ENCODE results near the gene ELFN1.

ELFN1 gene

DNA sequence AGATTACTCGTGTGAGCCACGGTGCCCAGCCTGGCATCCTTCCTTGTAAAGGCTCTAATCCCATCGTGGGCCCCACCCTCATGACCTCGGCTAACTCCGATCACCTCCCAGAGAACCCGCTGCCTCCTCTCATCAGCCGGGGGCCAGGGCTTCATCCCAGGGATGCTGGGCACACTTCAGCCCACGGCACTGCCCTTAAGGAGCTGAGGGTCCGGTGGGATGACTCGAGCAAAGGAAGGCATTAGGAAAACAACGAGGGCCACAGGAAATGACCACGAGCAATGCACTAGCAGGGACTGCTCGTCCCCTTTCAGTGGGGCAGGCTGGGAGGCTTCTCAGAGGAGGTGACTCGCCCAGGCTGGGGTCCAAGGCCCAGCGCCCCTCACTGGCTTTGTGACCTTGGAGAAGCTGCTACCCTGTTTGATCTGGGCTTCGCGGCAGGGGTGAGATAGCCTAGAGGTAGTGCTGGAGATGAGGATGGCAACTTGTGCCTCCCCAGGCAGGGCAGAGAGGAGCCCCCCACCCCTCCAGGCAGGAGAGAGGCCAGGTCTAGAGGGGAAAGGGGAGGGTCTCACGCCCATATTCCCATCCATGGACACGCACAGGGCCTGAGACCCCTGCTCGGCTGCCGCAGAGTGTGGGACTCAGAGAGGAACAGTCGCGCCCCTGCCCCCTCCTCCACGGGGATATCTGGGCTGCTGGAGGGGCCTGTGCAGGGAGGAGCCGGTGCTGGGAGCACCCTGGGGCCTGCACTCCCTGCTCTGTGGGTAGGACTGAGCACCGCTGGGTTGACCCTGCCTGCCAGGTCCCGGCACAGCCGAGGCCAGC lies 26.8 kb downstream of the ELFN1 start:
- DNase-seq, result no peak

DNA sequence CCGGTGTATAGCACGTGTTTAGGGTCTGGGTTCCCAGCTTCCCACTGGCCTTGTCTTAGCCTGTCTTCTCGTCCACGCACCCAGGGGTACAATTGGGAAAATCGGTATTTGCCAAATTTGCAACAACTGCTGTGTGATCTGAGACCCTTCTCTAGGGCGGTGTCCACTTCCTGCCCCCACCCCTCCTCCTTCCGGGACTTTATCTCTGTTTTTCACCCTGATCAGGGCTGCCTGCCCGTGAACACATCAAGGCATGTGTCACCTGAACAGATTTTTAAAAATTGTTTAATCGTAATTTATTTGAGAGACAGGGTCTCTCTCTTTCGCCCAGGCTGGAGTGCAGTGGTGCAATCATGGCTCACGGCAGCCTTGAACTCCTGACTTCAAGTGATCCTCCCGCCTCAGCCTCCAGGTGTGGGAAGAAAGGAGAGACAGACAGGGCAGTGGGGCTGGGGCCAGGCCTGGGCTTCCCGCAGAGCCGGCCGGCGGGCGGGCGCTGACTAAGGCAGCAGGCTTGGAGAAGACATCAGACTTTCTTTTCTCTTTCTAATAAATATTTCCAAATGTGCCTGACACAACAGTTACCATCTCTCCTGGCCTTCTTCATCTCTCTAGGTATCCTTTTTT lies 27.5 kb downstream of the ELFN1 start:
- no peak for DNase-seq

DNA sequence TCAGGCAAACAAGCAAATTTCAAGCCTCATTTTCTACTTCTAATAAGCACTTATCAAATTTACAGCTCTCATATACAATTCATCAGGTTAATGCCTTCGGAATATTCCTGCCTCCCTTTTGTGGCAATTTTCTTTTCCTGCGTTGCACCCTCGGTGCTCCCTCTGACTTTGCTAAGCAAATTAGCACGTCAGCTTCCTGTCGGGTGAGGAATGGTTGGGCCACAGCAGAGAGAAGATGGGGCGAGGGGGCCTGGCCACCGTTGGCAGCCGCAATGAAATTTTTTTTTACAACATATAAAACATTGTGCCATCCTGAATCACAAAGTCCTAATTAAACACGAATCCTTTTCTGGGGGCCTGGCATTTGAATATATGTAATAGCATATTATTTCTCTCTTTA lies 28.1 kb downstream of the ELFN1 start:
- DNase-seq, result no peak

DNA sequence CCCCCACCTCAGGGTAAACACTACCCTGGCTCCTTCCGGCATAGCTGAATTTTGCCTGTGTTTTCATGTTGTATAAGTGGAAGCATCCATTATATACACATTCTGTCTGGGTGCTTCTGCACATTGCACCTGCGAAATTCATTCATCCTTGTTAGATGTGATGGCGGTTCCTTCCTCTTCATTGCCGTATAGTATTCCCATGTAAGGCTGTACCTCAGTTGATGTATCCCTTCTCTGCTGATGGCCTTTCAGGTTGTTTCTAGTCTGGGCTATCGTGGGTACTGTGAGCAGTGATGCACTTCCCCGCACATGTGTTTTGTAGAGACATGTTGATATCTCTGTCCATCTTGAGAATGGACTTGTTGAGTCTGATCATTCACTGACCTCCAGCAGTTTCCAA lies 28.9 kb downstream of the ELFN1 start:
- no peak for DNase-seq

DNA sequence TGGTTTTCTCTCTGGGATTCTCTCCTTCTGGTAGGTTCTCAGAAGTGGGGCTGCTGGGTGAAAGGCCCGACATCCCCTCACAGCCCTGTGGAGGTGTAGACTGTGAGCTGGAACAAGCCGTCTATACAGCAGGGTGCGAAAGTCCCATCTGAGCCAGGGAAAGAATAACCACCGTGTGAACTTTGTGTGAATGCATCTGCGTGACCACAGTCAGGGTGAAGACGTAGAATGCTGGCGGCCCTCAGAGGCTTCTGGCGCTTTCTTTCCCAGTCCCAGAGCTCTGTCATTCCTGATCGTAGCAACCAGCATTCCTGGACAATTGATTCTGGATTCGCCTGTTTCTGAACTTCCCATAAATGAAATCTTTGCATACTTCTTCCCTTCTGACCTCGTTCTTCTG lies 30.0 kb downstream of the ELFN1 start:
- no peak for DNase-seq

DNA sequence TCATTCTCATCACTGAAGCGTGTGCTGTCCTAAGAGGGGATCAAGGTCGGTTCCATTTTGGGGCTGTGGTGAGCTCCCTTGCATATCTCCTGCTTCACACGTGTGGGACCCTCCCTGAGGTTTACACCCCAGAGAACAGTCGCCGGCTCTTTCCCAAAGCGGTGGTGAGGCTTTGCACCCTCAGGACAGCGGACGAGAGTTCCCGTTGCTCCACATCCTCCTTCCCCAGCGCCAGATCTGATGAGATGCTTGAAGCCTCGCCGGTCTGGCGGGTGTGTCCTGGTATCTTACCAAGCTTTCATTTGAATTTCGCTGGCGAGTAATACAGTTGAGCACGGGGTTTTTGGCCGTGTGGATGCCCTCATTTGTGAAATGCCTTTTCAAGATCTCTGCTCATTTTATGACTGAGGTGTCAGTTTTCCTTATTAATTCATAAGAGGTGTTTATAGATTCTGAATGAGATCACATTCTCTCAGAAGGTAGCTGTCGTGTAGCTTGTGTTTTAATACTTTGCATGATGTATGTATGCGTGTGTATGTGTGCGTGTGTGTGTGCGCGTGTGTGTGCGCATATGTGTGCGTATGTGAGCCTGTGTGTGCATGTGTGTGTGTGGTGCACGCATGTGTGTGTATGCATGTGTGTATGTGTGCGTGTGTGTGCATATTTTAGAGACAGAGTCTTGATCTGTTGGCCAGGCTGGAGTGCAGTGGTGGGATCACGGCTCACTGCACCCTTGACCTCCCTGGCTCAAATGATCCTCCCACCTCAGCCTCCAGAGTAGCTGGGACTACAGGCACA lies 30.7 kb downstream of the ELFN1 start:
- DNase-seq, result no peak

DNA sequence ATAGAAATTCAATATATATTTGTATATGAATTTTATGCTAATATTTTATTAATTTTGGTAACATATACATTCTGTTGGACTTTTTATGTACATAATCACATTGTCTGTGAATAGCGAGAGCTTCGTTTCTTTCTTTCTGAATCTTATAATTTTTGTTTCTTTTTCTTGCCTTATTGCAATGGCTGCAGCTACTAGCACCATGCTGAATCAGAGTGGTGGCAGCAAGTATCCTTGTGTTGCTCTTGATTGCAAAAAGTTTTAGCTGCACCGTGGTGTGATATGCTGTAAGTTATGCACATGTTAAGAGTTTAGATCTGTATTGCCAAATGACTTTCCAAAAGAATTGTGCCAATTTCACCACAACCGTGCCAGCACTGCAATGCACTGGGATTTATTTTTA lies 32.6 kb downstream of the ELFN1 start:
- DNase-seq, result no peak

DNA sequence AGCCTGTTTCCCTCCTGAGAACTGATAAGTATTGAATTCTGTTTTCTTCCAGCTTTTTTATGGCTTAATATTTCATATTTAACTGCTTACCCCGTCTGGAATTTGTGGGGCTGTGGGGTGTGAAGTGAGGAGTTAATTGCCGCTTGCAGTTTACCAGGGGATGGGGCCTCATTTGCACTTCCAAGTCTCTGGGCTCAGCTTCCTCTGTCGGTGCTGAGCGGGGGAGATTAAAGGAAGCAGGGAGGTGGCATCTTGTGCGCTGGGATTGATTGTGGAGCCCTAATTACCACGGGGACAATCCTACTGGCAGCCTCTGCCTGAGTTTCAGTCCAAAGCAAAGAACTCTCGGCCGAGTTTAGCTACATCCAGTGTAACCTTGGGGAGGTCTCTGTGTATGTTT lies 33.4 kb downstream of the ELFN1 start:
- DNase-seq, result no peak

DNA sequence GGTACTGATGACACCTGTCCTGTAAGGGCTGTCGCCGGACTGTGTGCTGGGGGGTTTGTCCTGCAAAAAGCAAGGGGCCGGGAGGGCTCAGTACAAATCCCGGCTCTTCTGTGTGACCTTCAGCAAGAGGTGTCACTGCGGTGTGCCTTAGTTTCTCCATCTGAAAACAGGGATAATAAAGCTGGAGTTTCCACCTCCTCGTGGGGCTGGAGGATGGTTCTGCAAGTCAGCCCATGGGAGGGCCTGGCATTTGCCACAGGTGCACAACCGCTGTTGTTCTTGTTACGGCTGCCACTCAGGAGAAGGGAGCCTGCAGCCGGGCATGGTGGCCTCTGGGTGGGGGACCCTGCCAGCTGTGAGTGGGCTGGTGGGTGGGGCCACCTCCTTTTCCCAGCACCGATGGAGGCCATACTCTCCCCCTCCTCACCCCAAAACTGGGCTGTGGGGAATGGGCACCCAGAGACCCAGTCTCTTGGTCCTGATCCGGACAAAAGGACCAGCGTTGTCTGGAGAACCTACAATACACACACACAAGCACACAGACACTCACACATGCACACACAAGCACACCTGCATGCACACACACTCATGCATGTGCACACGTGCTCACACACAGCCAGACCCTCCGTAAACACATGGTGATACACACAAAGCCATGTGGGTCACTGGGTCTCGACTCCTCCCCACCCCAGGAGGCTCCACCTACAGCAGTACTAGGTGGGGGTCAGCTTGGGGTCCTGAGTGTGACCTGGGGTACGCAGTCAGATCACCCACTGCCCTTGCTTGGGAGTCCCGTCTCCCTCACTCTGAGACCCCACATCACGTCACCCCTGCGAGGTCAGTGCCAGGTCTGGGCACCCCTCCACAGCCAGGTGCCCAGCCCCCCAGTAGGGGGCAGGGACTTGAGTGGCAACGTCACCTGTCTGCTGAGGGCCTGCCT lies 34.1 kb downstream of the ELFN1 start:
- no peak for DNase-seq

DNA sequence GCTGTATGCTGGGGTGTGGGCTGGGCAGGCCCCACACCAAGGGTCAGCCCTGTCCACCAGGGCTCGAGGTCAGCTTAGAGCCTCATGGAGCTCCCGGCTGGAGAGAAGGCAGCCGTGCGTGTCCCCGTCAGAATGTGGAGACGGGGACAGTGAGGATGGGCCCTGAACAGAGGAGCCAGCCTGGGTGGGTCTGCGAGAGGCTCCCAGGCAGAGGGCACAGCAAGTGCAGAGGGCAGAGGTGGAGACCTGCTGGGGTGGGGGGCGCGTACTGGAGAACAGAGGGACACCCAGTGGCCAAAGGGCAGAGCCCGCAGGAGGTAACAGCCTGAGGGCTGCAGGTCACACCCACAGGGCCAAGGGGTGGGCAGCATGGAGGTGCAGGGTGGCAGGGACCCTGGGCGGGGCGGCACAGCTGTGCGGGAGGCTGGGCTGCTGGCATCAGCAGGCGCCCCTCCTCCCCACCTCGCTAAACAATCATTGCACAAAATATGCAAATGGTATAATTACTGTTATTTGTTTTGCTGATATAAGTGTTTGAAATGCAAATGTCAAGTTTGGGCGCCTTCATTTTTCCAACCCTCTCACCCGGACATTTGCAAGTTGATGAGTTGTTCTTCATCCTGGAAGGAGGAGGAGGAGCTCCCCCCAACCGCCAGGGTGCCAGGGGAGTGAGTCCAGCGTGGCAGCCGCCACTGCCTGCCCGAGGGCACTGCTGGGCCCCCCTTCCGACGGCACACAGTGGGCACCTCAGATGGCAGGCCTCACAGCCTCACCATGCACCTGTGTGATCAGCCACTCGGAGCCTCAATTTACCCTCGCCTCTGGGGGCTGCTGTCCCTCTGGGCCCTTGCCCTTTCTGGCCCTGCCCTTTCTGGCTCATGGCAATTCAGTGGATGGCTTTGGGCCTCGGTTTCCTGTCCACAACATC lies 35.0 kb downstream of the ELFN1 start:
- DNase-seq, result no peak

DNA sequence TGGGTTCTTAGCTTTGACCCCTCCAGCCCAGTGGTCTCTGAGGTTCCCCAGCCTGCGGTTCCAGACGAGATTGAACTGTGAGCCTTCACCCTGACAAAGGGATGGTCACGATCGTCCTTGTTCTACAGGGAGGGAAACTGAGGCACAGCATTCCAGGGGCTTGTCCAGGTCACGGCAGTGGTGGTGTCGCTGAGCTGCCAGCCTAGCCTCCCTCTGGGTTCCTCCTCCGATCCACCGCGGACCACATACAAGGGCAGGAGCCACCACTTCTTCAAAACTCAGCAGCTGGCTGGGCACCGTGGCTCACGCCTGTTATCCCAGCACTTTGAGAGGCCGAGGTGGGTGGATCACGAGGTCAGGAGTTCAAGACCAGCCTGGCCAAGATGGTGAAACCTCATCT lies 35.8 kb downstream of the ELFN1 start:
- DNase-seq, result no peak

DNA sequence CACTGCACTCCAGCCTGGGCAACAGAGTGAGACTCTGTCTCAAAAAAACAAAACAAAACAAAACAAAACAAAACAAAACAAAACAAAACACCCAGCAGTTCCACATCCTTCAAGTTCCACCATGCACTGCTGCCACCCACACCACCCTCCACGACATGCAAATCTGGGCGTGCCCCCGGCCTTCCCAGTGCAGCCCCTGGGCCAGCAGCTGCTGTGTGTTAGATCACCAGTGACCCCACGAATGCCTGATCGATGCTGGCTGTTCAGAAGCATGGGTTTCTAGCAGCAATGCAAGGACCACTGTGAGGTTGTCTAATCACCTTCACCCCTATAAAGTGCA lies 36.3 kb downstream of the ELFN1 start:
- no peak for DNase-seq

DNA sequence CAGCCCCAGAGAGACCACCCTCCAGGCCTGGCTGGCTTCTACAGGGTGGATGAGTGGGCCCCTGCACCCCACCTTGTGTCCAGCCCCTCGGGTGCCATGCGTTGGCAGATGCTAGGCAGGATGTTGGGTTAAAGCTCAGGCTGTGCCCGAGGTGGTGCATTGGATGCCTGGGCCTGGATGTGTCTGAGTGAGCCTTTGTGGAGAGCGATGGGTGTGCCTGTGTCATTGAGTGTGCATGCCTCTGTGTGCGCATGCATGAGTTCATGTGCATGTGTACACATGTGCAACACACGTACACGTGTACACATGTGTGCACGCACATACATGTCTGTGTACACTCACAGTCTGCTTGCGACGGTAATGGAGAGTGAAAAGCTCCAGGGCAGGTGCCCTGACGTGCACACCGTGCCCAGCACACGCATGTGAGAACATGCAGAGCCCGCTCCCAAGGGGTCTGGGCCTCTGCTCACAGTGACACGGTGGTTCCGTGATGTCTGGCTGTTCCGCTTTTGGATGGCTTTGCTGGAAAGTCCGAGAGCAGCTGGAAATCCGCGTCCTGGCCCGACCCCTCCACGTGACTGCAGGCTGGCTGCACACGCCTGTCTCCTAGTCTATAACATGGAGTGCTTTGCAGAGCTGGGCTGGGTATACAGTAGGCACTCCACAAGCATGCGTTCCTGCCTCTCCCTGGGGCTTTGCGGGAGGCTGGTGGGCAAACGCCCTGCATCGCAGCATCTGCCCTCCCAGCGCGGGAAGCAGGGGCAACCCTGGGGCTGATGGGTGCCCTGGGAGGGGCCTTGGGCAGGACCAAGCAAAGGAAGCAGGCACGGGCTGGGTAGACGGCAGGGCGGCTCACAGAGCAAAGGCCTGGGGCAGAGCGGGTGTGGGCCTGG lies 36.9 kb downstream of the ELFN1 start:
- no peak for DNase-seq

DNA sequence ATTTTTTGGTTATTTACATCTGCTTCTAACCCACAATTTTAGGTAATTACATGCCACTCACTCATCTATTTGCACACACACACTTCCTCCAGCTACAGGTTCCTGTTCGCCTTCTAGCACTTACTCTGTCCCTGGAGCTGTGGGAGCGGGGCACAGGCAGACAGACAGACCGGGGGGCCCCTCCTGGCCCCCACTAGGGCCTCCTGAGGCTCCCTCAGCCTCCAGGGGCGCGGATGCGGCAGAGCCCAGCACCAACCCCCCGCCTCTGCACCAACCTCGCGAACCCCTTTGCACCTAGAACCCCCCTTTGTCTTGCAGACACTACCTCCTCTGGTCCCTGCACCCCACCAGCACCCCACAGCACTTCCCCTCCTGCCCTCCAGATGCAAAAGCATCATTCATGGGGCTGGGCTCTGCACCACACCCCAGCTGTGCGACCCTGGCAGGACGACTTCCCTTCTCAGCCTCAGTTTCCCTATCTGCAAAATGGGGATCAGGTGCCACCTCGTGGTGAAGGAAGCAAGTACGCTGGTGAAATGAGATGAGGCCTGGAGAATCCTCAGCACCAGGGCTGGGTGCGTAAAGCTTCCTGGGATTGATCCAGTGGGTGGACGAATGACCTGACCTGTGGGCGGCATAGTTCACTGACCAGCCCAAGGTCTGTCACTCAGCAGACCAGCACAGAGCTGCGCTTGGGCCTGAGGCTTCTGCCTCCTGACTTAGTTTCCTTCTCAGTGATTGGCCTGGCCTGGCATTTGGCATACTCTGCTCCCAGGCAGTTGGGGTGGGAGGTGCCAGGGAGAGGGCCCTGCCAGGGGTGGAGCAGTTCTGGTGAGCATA lies 37.9 kb downstream of the ELFN1 start:
- no peak for DNase-seq

DNA sequence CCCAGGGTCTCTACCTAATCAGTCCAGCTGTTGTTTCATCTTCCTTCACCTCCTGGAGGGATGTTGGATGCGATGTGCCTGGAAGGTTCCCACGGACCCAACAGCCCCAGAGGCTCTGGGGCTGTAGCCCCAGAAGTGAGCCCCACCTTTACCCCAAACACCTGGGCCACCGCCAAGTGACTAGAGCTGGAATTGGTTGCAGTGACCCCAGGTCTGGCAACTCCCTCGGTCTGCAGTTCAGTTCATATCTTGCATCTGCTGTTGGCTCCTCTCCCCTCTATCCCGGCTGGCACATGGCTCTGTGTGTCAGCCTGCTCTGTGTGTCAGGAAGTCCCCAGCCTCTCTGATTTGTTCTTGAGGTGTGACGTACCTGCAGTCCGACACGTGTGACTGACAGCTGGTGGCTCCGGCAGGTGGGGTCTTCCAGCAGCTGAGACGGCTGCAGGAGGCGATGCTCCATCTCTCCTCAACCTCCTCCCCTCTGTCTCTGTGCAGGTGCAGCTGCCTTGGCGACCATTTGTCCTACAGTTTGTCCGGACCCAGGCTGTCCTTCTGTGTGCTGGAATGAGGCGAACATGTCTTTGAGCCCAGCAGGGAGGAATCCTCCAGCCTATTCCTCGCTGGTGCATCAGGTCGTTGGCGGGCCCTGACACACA lies 38.6 kb downstream of the ELFN1 start:
- no peak for DNase-seq

DNA sequence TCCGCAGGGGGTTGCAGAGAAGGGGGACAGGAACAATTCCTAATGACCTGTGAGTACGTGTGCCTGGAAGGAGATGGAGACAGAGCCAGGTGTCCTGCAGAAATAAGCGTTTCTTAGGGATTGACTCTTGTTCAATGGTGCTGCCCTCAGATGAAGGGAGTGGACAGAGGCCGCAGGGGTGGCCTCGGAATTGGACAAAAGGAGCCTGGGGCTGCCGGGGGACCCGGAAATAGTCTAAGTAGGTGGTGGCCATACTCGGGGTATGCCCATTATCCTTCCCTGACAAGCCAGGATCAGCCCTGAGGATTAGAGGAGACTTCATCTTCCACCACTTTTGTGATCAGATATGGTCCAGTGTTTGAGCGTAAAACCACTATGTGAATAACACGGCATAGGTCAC lies 39.2 kb downstream of the ELFN1 start:
- no peak for DNase-seq

DNA sequence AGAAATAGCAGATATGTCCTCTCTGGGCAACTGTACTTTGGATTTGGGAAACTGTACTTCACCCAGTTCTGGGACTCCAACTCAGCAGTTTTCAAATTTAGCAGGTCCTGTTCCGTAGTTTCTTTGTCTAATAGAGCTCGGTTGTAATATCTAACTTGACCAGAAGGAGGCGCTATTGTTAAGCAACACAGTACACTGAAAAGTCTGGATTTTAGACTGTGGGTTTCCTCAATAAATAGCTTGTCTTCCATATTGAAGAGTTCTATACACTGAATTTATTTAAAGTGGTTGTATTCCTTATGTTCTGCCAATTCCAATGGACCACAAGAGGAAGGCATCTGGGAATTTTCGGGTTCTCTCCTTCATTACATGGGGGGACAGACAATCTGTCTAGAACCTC lies 39.8 kb downstream of the ELFN1 start:
- DNase-seq, result no peak

DNA sequence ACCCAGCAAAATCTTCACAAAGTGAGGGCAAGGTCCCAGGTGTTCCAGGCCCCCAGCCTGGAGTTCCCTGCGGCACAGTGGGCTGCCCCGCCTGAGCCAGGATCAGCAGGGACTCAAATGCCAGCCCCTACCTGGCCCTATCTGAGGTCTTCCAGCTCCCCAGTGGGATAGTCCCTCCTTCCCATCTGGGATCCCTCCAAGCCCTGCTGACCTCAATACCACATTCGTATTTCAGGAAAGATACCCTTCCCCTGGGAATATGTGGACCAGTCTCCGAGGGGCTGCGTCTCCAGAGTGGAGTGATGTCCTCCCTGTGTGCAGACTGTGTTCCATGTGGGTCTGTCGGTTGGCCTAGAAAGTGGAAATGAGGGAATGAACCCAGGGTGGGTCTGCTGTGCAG lies 40.9 kb downstream of the ELFN1 start:
- no peak for DNase-seq

DNA sequence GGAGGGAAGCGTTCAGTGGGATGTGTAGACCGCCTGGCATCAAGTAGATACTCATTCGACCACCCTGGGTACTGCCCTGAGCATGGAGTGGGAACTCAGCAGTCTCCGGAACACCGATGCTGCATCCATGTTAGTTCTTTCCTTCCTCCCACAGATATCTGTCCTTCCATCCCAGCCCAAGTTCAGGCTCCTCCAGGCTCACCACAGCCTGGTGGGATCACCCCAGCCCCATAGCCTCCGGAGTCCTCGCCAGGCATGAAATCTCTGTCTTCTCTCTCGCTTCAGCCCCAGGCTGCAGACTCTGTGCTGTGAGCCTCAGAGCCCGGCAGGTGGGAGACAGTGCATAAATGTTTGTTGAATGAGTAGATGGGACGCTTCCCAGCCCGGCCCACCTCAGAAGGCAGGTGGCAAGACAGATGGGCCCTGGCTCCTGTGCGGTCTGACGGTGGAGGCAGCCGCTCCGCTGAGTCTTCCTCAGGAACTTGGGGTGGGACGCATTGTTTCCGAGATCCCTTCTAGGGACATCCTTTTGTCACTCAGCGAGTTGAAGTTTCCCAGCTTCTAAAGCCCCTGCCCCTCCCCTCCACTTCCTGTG lies 42.9 kb downstream of the ELFN1 start:
- DNase-seq, result no peak
